GM18519 (cell line): Measurements from ENCODE around the gene DENND2A.
"Not testable (repeated sequence)": the region's sequence is repeated elsewhere in the genome, so short reads cannot be mapped to it uniquely, and the experiment has no call there.

Experiments used
- ATAC-seq: cut with Tn5 transposase; IDR thresholded peaks from one replicate; pipeline ENCODE4 v1.9.1; 2021; ENCODE audit warnings: mild to moderate bottlenecking, moderate library complexity; ENCODE audit not compliant: unreplicated experiment, low FRiP score

Gene DENND2A

DNA sequence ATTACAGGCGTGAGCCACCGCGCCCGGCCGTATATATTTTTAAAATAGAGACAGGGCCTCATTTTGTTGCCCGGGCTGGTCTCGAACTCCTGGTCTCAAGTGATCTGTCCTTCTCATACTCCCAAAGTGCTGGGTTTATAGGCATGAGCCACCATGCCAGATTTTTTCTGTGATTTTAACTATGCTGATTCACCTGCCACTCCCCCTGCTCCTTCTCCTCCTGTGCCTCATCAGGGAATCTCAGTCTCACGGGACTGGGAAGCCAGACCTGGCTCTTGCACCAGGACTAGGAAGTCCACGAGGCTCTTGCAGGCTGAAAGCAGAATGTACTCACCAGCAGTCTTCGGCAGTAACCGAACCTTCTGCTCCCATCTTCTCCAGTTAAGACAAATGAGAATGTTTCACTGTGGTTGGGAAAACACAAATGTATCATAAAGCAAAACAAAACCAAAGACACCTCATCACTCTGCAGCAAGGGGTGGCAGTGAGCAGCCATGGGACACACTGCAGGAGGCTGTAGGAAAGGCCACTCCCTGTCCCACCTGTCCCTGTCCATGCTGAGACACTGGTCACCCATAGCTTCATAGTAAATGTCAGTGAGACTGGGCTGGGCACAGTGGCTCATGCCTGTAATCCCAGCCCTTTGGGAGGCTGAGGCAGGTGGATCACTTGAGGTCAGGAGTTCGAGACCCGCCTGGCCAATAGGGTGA lies 82.6 kb downstream of the DENND2A start:
- no peak for ATAC-seq

DNA sequence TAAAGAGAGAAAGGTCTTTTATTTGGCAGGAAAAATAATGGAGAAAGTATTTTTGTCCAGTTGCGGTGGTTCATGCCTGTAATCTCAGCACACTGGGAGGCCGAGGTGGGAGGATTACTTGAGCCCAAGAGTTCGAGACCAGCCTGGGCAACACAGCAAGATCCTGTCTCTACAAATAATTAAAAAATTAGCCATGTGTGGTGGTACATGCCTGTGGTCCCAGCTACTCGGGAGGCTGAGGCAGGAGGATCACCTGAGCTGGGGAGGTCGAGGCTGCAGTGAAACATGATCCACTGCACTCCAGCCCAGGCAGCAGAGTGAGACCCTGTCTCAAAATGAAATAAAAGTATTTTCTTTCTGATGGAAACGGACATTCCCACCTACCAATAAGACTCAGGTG lies 83.5 kb downstream of the DENND2A start:
- no peak for ATAC-seq

DNA sequence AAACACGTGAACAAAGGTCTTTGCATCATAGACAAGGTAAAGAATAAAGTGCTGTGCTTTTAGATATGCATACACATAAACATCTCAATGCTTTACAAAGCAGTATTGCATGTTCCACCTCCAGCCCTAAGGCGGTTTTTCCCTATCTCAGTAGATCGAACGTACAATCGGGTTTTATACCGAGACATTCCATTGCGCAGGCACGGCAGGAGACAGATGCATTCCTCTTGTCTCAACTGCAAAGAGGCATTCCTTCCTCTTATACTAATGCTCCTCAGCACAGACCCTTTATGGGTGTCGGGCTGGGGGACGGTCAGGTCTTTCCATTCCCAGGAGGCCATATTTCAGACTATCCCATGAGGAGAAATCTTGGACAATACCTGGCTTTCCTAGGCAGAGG lies 87.4 kb downstream of the DENND2A start:
- ATAC-seq: not testable (repeated sequence)

DNA sequence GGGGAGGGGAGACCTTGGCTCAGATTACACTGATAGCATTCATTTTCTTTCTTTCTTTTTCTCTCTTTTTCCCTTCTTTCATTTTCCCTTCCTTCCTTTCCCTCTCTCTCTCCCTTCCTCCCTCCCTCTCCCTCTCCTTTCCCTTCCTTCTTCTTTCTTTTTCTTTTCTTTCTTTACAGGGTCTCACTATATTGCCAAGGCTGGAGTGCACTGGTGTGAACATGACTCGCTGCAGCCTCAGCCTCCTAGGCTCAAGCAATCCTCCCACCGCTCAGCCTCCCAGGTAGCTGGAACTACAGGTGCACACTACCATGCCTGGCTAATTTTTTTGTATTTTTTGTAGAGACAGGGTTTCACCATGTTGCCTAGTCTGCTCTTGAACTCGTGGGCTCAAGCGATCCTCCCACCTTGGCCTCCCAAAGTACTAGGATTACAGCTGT lies 88.4 kb downstream of the DENND2A start:
- no peak for ATAC-seq

DNA sequence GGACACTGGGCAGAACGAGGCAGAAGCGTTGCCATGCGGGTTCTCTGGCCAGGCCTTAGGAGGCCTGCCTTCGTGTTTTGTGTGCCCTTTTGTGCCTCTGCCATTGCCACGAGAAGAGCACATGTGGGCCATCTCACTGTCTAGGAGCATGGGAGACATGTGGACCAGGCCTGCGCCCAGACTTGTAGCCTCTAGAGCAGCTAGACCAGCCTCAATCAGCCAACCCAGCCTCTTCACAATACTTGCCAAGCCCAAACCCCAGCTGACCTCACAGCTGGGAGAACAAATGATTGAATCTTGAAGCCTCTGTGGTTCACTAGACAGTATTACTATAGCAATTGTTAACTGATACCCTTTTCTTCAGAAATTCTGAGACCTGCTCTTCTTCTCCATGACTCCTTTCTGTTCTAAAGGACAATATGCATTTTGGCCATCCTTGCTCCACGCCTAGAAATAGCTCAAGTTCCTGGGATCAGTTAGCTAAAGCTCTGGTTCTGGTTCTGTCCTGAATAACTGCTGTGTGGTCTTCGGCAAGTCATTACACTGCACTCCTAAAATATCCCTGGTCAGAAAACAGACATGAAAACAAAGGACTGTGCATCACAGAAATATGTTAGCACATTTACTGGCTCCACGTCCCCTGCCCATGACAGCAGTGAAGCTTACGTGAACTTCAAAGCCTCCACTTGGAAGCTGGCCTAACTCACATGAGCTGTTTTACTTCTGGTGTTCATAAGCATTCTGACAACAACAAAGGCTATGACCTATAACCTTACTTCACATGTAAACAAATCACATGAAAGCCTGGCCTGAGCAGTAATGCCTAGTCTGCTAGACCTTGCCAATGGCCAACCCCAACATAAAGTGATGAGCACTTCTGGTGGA lies 89.0 kb downstream of the DENND2A start:
- ATAC-seq: no peak

DNA sequence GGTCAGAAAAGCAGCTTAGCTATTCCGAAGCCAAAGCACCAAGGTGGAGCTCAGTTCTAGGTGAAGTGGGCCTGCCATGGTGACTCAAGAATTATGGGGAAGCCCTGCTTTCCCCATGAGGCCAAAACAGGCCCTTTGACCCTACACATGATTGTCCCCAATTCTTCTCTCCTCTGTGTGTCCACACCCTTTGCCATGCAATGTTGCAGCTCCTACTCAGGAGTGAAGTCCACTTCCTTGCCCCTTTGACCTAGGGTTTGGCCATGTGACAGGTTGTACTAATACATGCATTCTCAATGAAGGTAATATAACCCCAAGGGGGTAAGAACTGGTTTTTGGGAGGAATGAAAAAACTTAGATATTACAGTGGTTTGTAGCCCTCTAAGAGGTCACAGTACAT lies 93.7 kb downstream of the DENND2A start:
- no peak for ATAC-seq

GRCh38 chr7:140544388-140544826 lies 96.2 kb downstream of the DENND2A start:
- ATAC-seq: no peak

GRCh38 chr7:140542228-140542603 lies 98.4 kb downstream of the DENND2A start:
- no peak for ATAC-seq

- ATAC-seq: no peak
Measured at GRCh38 chr7:140541513-140542227, 98.9 kb downstream of the DENND2A start.

DNA sequence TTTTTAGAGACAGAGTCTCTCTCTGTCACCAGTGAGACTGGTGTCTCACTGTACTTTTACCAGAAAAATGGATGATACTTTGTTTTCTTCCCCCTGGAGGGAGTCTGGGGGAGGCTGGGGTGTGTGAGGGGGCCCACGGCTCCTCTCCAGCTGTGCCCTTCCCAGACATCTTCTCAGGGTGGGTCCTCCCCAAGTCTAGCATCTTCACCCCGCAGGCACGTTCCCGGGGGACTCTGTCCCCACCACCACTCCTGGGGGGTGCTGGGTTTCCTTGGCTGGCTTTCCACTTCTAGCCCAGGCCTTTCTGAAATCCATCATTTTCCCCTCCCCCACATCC lies 99.5 kb downstream of the DENND2A start:
- ATAC-seq: no peak

- no peak for ATAC-seq
Measured at GRCh38 chr7:140540136-140540777, 100.4 kb downstream of the DENND2A start.

DNA sequence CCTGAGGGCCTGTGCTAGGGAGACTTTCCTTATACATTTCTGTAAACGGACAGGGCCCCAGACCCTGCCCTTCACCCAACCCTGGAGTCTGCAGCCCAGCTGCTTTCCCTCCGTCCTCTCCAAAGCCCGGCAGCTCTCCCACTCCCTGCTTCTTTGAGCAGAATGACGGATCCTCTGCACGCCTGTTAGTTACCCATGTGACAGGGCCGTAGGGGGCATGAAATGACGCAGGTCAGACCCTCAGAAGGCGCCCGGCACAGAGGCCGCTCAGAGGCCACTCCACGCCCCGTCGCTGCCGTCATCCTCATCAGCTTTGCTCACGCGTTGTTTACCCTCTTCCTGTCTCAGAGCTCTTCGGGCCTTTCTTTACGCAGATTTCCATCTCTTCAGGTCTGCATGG lies 101.2 kb downstream of the DENND2A start:
- no peak for ATAC-seq

DNA sequence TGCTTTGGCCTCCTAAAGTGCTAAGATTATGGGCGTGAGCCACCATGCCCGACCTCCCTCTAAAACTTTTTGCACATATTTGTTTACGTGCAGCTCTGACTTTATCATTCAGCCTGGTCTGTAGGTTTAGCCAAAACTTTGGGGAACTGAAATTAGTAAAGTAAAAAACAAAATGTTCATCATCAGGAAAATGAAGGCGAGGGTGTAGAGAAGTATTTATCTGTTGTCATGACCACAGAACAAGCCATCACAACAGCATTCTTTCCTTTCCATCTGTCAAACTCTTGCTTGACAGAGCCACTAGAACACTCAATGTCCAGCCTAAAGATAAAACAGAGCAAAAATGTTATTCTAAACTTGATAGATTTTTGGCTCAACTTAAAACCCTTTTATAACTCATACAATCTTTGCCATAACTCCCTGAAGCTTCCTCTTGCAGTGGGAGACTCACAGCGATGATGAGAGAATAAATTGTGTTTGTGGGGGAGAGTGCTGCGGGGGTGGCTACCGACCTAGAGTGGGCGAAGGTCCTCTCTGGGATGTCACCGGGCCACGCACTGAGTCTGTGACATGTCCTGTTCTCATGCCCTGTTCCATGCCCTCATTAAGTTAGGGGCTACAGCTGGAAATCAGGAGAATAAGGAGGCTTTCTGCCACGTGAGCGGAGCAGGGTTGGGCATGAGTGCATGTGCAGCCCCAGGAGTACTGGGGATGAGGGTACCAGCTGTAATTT lies 102.7 kb downstream of the DENND2A start:
- no peak for ATAC-seq

GRCh38 chr7:140534743-140535142 lies 105.9 kb downstream of the DENND2A start:
- ATAC-seq: no peak

DNA sequence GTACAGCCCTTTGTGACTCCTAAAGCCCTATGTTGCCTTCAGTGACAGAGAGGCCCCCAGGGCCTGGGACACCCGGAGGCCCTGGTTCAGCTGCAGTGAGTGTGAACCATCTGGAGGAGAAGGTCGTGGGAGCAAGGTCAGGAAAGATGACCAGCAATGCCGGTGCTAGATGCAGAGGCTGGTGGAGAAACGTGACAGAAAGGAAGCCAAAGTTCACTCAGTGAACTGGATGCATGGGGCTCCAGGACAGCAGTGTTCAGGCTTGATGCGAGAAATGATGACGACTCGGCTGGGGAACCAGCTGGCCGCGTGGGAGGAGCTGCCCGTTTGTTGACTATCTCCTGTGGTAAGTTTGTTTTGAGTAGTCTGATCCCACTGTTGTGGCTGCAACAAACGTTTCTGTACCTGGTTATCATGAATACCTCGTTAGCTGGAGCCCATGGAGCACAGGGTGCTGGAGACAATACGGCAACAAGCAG lies 107.2 kb downstream of the DENND2A start:
- no peak for ATAC-seq

GRCh38 chr7:140529428-140529827 lies 111.2 kb downstream of the DENND2A start:
- not testable (repeated sequence) for ATAC-seq

DNA sequence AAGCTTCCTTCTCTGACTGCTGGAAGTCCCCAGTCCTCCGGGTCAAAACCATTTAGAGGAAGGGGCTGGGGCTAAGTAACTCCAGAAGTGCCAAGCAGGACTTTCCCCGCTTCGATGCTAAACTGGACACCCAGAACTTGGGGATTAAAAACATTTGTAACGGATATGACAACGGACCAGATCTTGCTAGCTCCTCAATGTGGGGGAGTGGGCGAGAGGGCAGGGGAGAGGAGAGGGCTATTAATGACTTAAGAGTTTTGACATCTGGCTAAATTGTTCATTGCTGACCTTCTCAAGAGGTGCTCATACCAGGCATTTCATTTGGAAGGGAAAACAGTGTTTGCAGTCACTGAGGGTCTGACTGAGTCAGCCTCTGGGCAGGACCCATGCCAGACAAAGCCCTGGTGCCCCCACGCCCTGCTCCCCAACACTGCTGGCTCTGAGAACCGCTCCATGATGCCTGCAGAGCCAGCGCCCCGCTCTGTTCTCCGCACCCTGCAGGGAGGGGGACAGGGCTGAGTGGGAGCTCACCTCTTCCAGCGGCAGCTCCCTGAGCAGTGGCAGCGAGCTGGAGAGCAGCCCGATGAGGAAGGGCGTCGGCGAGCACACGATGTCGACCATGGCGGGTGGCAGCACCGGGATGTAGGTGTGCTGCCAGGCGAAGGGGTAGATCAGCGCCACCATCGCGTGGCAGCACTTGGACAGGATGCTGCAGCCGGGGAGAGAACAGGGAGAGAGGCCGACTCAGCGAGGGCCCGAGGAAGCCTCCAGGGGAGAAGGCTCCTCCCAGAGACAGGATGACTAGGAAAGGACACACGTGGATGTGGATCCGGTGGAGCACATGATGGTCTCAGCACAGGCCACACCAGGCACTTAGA lies 113.6 kb downstream of the DENND2A start:
- no peak for ATAC-seq

GRCh38 chr7:140526214-140526613 lies 114.4 kb downstream of the DENND2A start:
- no peak for ATAC-seq

- ATAC-seq: no peak
Measured at GRCh38 chr7:140525743-140526142, 114.9 kb downstream of the DENND2A start.
